ENCODE data around the gene SOWAHD.
"Not testable (repeated sequence)": the region's sequence is repeated elsewhere in the genome, so short reads cannot be mapped to it uniquely, and the experiment has no call there.

Gene SOWAHD

DNA sequence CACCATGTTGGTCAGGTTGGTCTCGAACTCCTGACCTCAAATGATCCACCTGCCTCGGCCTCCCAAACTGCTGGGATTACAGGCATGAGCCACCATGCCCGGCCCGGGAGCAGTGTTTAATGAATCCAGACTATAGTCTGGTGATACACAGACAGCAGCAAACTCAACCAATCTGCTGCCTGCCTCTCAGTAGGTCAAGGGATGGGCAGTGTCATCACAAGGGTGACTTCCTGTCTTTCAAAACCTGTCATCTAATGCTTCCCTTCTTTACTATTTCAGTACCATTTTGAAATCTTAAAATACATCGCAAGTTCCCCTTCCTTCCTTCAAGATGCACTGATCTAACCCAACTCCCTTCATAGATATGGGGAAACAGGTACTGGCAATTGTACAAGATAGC, 24.6 kb downstream of the SOWAHD start:
- TF ChIP-seq, protein P1, sequence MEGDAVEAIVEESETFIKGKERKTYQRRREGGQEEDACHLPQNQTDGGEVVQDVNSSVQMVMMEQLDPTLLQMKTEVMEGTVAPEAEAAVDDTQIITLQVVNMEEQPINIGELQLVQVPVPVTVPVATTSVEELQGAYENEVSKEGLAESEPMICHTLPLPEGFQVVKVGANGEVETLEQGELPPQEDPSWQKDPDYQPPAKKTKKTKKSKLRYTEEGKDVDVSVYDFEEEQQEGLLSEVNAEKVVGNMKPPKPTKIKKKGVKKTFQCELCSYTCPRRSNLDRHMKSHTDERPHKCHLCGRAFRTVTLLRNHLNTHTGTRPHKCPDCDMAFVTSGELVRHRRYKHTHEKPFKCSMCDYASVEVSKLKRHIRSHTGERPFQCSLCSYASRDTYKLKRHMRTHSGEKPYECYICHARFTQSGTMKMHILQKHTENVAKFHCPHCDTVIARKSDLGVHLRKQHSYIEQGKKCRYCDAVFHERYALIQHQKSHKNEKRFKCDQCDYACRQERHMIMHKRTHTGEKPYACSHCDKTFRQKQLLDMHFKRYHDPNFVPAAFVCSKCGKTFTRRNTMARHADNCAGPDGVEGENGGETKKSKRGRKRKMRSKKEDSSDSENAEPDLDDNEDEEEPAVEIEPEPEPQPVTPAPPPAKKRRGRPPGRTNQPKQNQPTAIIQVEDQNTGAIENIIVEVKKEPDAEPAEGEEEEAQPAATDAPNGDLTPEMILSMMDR (IDR thresholded peaks at IDR 0.05; ENCODE audit: low read depth, low read length): no peak
- DNase-seq (ENCODE audit: extremely low read depth, low read depth): no peak

DNA sequence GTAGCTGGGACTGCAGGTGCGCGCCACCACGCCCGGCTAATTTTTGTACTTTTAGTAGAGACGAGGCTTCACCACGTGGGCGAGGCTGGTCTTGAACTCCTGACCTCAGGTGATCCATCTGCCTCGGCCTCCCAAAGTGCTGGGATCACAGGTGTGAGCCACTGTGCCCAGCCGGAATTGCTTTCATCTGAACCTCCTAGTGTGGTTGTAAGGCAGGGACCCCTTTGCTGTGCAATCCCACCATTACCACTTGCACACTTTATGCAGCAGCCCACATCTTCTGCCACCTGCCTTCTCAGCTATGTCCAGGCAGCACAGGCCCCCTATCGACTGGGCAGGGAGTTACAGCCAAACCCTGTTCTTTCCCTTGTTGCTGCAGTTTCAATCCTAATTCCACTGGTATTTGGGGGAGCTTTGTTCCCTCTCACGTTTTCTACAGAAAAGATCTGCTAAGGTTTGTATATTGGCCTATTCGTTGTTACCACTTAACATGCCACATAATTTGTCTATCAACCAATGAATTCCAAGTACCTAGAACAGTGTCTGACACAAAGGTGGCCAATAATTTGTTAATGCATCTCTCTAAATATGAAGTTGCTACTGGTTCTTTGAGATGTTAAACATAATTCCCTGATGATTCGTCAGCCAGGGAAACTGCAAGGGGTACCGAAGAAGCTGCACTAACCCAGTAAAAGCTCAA, 26.5 kb downstream of the SOWAHD start:
- TF ChIP-seq, protein P1 (IDR thresholded peaks at IDR 0.05; ENCODE audit: low read depth, low read length): peak; percentile 42
- DNase-seq (ENCODE audit: extremely low read depth, low read depth): no peak

DNA sequence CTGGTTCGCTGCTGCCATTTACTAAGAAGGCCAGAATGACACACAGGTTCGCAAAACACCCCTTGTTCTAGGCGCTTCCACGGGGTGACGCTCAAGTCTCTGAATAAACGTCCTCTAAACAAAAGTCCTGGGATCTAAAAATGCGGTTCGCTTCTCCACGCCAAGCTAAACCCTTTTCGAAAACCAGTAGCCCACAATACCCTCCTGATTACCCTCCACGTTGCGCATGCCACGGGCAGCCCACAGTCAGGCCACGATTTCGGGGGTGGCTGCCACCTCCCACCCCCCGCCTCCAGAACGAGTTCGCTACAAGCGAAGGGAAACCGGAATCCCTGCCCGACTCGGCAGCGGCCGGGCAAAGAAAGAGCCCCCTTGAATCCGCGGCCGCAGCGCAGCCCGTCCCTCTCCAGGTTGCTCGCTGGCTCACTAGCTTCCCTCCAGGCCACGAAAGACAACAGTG, 32.6 kb downstream of the SOWAHD start:
- TF ChIP-seq, protein P1 (IDR thresholded peaks at IDR 0.05; ENCODE audit: low read depth, low read length): peak; percentile 19
- no peak for DNase-seq (ENCODE audit: extremely low read depth, low read depth)

DNA sequence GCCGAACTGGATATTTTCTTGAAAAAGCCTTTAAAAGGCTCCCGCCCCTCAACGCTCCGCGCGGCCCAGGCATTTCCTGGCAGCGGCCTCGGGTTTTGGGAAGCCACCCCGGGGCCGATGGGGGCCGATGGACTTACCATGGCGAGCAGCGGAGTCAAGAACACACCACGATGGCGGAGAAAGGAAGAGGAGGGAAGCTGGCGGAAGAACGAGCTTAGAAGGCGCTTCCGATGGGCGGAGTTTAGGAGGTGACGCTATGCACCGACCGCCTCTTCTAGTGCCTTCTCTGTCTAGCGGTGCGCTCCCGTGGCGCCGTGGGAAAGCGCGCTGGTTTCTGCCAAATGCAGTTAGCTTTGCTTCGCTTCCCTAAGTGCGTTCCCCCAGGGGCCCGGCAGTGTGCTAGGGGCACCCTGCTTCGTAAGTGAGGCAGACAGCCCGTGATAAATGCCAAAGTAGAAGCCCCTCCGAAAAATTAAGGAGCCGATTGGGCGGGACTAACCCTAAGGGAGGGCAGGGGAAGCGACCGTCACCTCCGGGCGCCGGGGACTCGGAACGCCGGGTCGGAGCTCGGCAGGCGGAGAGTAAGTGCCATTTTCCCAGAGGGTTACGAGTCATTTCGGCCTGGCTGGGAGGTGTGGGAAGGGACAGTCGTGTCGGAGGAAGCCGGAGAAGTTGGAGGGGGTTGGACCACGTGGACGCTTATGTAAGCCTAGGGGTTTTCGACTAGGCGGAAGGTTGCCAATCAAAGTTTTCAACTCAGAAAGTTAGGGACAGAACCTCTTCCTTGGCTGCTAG, 33.2 kb downstream of the SOWAHD start, which contains the start of gene RPL39:
Gene RPL39, minus strand, starts transcription at position 194 of the 795 bp plus-strand sequence. Its CDS starts 54 bp downstream, at position 140.
- peak; percentile 58 for DNase-seq (ENCODE audit: extremely low read depth, low read depth)
- TF ChIP-seq, protein P1 (IDR thresholded peaks at IDR 0.05; ENCODE audit: low read depth, low read length): no peak

DNA sequence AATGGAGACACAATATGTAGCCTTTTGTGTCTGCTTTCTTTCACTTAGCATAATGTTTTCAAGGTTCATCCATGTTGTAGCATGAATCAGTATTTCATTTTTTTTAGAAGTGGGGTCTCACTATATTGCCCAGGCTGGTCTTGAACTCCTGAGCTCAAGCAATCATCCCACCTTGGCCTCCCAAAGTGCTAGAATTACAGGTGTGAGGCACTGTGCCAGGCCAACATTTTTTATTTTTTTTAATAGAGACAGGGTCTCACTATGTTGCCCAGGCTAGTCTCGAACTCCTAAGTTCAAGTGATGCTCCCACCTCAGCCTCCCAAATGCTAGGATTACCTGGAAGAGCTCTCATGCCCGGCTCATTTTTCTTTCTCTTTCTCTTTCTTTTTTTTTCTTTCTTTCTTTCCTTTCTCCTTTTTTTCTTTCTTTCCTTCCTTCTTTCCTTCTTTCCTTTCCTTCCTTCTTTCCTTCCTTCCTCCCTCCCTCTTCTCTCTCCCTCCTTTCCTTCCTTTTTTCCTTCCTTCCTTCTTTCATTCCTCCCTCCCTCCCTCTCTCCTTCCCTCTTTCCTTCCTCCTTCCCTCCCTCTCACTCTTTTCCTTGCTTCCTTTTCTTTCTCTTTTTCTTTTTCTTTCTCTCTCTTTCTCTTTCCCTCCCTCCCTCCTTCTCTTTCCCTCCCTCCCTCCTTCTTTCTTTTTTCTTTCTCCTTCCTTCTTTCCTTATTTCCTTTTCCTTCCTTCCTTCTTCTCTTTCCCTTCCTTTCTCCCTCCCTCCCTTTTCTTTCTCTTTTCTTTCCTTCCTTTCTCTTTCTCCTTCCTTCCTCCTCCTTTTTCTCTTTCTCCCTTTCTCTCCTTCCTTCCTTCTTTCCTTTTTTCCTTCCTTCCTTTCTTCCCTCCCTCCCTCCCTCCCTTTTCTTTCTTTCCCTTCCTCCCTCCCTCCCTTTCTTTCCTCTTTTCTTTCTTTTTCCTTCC, 43.1 kb downstream of the SOWAHD start:
- DNase-seq (ENCODE audit: extremely low read depth, low read depth): no peak
- TF ChIP-seq, protein P1 (IDR thresholded peaks at IDR 0.05; ENCODE audit: low read depth, low read length): no peak

DNA sequence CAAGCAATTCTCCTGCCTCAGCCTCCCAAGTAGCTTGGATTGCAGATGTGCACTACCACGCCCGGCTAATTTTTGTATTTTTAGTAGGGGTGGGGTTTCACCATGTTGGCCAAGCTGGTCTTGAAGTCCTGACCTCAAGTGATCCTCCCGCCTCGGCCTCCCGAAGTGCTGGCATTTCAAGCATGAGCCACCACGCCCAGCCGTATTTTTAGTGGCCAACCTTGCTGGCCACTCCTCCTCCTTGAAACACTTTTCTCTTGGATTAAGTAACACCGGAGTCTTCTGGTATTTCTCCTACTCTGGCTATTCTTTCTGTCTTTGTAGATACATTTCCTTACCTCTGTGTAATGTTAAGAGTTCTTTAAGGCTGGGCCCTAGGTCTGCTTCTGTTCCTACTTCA, 44.2 kb downstream of the SOWAHD start:
- DNase-seq (ENCODE audit: extremely low read depth, low read depth): no peak
- TF ChIP-seq, protein P1 (IDR thresholded peaks at IDR 0.05; ENCODE audit: low read depth, low read length): no peak

DNA sequence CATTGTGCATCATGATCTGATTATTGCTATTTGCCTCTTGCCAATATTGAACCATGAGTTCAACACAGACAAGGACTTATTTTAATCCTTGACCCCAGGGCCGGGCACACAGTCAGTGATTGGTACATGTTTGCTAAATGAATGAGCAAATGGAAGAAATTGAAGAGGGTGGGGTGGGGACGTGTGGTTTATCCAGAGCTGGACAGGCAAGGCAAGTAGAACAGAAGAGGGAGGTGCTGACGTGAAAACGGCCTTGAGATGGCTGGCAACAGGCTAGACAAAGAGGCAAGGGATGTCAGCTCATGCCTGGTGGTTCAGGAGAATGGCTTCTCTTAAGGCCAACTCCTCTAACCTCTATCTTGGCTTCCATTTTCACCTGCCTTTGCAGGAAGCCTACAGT, 50.1 kb downstream of the SOWAHD start:
- DNase-seq (ENCODE audit: extremely low read depth, low read depth): not testable (repeated sequence)

Measured in AG09319 (cell line).